Caco-2 (cell line): ENCODE results near the gene PLEKHA1. TPM values are rescaled to one million over a fixed set of nuclear protein-coding genes. Genes with fewer than 3 reads are reported as not detected.

Experiments
- BruUV-seq: library from RNA; stranded (reverse); fragments of 400-500 nt; replicated peaks from 2 replicates; lab custom pipeline; 2021; lab: Mats Ljungman, UMichigan
- CTCF ChIA-PET: fragments of 300-600 bp; sonication (Branson Sonifier 250); formaldehyde crosslinking; loops from one replicate; lab custom pipeline; 2022; ENCODE audit warnings: antibody characterized with exemption; lab: Charles Lee
- POLR2A ChIA-PET: fragments of 300-600 bp; sonication (Branson Sonifier 250); formaldehyde crosslinking; loops from one replicate; lab custom pipeline; 2022; ENCODE audit warnings: antibody characterized with exemption; lab: Charles Lee
- DNase-seq, 2 experiments: peaks; one replicate each; pipeline versions ENCODE4 v3.0.0 to v3.0.0-alpha.2; 2020 to 2022
- H3K27me3 ChIP-seq: replicated peaks from 2 replicates; pipeline ENCODE4 v1.6.0; 2011; ENCODE audit warnings: low read length; ENCODE audit not compliant: control insufficient read depth, insufficient read depth
- H3K36me3 ChIP-seq: 2 replicates; pipeline ENCODE4 v1.5.1; 2011; ENCODE audit warnings: low read length; ENCODE audit not compliant: control insufficient read depth, insufficient read depth
- H3K4me1 ChIP-seq: fragments of 250-450 bp; sonication (Bioruptor Pico); 2 replicates; pipeline ENCODE4 v1.5.1; 2020; ENCODE audit warnings: mild to moderate bottlenecking
- H3K4me3 ChIP-seq: 2 replicates; pipeline ENCODE4 v1.5.1; 2011; ENCODE audit warnings: low read depth, mild to moderate bottlenecking, control low read depth, low read length
- H3K9me3 ChIP-seq: fragments of 250-450 bp; sonication (Bioruptor Pico); 2 replicates; pipeline ENCODE4 v1.5.1; 2020; ENCODE audit warnings: mild to moderate bottlenecking, moderate library complexity
- H3K27ac Mint-ChIP-seq: one replicate; pipeline ENCODE4 v1.8.0; 2022; ENCODE audit warnings: mixed read lengths; ENCODE audit not compliant: unreplicated experiment
- H3K27me3 Mint-ChIP-seq: one replicate; pipeline ENCODE4 v1.8.0; 2022; ENCODE audit warnings: mixed read lengths; ENCODE audit not compliant: insufficient read depth, unreplicated experiment
- H3K36me3 Mint-ChIP-seq: one replicate; pipeline ENCODE4 v1.8.0; 2022; ENCODE audit warnings: mild to moderate bottlenecking, mixed read lengths; ENCODE audit not compliant: insufficient read depth, unreplicated experiment
- H3K4me1 Mint-ChIP-seq: one replicate; pipeline ENCODE4 v1.8.0; 2022; ENCODE audit warnings: low read depth, mixed read lengths; ENCODE audit not compliant: unreplicated experiment
- H3K4me3 Mint-ChIP-seq: one replicate; pipeline ENCODE4 v1.8.0; 2022; ENCODE audit warnings: mild to moderate bottlenecking, moderate library complexity, mixed read lengths; ENCODE audit not compliant: unreplicated experiment
- H3K9me3 Mint-ChIP-seq: one replicate; pipeline ENCODE4 v1.8.0; 2022; ENCODE audit warnings: mixed read lengths; ENCODE audit not compliant: unreplicated experiment
- intact Hi-C: fragments of 100-400 bp; cut with micrococcal nuclease; formaldehyde crosslinking; loops from one replicate; pipeline ENCODE4 v1.10.0; 2022; ENCODE audit not compliant: unreplicated experiment
- total RNA-seq: library from RNA; stranded (reverse); gene quantifications from 2 replicates; pipeline ENCODE4 v1.2.3, GENCODE V29; 2022
- TF ChIP-seq, protein P1 (sequence below), 2 experiments: fragments of 200-600 bp in 1 of 2; IDR thresholded peaks; 1 replicate in 1 of 2; 2 replicates in 1 of 2; pipeline versions ENCODE4 v1.5.1 to v1.8.0; 2011 to 2022; ENCODE audit warnings: antibody characterized with exemption in 1 of 2, control low read depth in 1 of 2, inconsistent platforms in 1 of 2, low read depth in 1 of 2, low read length in 1 of 2, mild to moderate bottlenecking in 1 of 2, moderate library complexity in 1 of 2; ENCODE audit not compliant: insufficient read depth in 1 of 2, severe bottlenecking in 1 of 2, unreplicated experiment in 1 of 2

Gene PLEKHA1
- total RNA-seq, 1 experiment from 2014 or later: 48.4 TPM

DNA sequence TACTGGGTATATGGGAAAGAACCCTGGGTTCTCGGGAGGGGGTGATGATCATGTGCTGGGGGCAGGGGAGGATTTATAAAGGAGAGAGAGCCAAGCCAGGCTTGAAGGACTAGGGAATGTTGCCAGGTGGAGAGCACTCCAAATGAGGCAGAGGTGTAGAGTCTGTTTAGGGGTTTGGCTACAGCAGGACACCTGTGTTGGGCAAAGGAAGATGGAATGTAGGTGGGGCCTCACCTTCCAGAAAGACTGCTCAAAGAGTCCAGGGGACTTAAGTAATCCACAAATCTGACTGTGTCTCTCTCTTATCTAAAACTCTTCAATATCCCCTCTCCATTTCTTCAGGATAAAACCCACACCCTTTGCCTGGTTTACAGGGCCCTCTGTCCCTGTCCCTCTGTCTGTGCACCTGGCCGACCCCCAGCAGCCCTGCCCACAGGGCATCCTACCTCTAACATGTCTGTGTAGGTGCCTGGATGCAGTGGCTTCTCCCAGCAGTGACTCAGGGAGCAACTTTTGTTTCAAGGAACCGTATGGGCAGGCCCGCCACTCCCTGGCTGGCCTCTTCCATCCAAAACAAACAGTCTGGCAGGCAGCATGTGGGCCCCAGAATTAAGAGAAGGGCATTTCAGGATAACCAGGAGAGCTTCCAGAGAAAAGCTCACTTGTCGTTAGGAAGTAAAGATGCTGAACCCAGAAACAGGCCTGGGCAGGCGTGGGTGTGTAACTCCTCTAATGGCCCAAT, 10.6 kb upstream of the PLEKHA1 start:
- H3K9me3 Mint-ChIP-seq: peaks cover 11% of the 10 kb centered on the region
- no peaks in the 10 kb centered on the region for H3K36me3 Mint-ChIP-seq
- intact Hi-C loops: no loop called here
- POLR2A ChIA-PET: interaction anchor here (1.6 kb wide), 1 partner anchor 10 kb away, joined by 4 read pairs; no protein-coding TSS in a partner anchor
- no peak overlapping the region for H3K4me3 Mint-ChIP-seq
- Histone ChIP-seq H3K4me3 (no peak overlapping the region), H3K36me3 (no peaks in the 10 kb centered on the region), H3K4me1 (peaks cover 21% of the 10 kb centered on the region), H3K9me3 (no peaks in the 10 kb centered on the region), H3K27me3 (no peaks in the 10 kb centered on the region)
- TF ChIP-seq, protein P1, sequence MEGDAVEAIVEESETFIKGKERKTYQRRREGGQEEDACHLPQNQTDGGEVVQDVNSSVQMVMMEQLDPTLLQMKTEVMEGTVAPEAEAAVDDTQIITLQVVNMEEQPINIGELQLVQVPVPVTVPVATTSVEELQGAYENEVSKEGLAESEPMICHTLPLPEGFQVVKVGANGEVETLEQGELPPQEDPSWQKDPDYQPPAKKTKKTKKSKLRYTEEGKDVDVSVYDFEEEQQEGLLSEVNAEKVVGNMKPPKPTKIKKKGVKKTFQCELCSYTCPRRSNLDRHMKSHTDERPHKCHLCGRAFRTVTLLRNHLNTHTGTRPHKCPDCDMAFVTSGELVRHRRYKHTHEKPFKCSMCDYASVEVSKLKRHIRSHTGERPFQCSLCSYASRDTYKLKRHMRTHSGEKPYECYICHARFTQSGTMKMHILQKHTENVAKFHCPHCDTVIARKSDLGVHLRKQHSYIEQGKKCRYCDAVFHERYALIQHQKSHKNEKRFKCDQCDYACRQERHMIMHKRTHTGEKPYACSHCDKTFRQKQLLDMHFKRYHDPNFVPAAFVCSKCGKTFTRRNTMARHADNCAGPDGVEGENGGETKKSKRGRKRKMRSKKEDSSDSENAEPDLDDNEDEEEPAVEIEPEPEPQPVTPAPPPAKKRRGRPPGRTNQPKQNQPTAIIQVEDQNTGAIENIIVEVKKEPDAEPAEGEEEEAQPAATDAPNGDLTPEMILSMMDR (IDR thresholded peaks at IDR 0.05; ENCODE audit: insufficient read depth in 1 of 2, low read depth in 1 of 2, low read length in 1 of 2, severe bottlenecking in 1 of 2, unreplicated experiment in 1 of 2): no peak
- H3K27ac Mint-ChIP-seq: peak overlapping the region; percentile 13
- H3K27me3 Mint-ChIP-seq: no peaks in the 10 kb centered on the region
- no peak for DNase-seq
- CTCF ChIA-PET: no interaction called here
- no TSS peak for BruUV-seq
- H3K4me1 Mint-ChIP-seq: peaks cover 33% of the 10 kb centered on the region

- intact Hi-C loops: no loop called here
- no peak overlapping the region for H3K4me3 ChIP-seq
- DNase-seq: no peak
- Mint-ChIP-seq H3K9me3 (peaks cover 11% of the 10 kb centered on the region), H3K4me3 (no peak overlapping the region), H3K27me3 (no peaks in the 10 kb centered on the region), H3K36me3 (no peaks in the 10 kb centered on the region), H3K27ac (no peak overlapping the region), H3K4me1 (peaks cover 54% of the 10 kb centered on the region)
- H3K4me1 ChIP-seq: peaks cover 47% of the 10 kb centered on the region
- H3K9me3 ChIP-seq: no peaks in the 10 kb centered on the region
- no peaks in the 10 kb centered on the region for H3K27me3 ChIP-seq
- BruUV-seq: no TSS peak
- ChIA-PET CTCF (interaction anchor here (0.6 kb wide), 1 partner anchor 1195 kb away, joined by 3 read pairs; no protein-coding TSS in a partner anchor), POLR2A (interaction anchor here (0.7 kb wide), 1 partner anchor 105 kb away, joined by 4 read pairs; no protein-coding TSS in a partner anchor)
- no peaks in the 10 kb centered on the region for H3K36me3 ChIP-seq
- TF ChIP-seq, protein P1 (IDR thresholded peaks at IDR 0.05; ENCODE audit: insufficient read depth in 1 of 2, low read depth in 1 of 2, low read length in 1 of 2, severe bottlenecking in 1 of 2, unreplicated experiment in 1 of 2): no peak
These were observed 5.8 kb upstream of the PLEKHA1 start for GRCh38 chr10:122368502-122369254.

DNA sequence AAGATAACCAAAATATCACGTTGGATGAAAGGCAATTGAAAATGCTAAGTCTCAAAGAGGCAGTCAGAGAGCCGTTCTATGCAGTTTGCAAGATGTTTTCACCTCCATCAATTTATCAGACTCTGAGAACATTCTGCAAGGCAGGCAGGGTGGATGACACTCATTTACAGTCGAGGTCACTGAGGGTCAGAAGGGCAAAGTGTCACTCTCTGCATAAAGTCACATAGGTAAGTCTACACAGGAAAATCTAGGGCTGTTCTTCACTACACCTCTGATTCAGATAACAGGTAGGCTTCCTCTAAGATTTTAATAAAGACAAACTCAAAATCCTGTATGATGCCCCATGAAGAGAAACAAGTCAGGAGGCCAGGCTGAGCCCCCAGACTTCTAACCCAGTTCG, 1.4 kb upstream of the PLEKHA1 start:
- Histone ChIP-seq H3K27me3 (no peaks in the 10 kb centered on the region), H3K4me1 (peaks cover 33% of the 10 kb centered on the region), H3K4me3 (no peak overlapping the region), H3K9me3 (no peaks in the 10 kb centered on the region), H3K36me3 (no peaks in the 10 kb centered on the region)
- no TSS peak for BruUV-seq
- ChIA-PET CTCF (interaction anchor here (0.9 to 2.1 kb wide), 2 partner anchors 49 to 62 kb away, joined by 5 to 12 read pairs; no protein-coding TSS in a partner anchor), POLR2A (interaction anchor here (1.2 to 2.7 kb wide), 5 partner anchors 8 to 63 kb away, joined by 4 to 36 read pairs (median 6); no protein-coding TSS in a partner anchor)
- DNase-seq: peak in 1 of 2 experiments; percentile 32
- Mint-ChIP-seq H3K4me3 (peak overlapping the region; percentile 91), H3K36me3 (no peaks in the 10 kb centered on the region), H3K27me3 (no peaks in the 10 kb centered on the region), H3K9me3 (no peaks in the 10 kb centered on the region), H3K4me1 (peaks cover 33% of the 10 kb centered on the region), H3K27ac (peak overlapping the region; percentile 86)
- TF ChIP-seq, protein P1 (IDR thresholded peaks at IDR 0.05; ENCODE audit: insufficient read depth in 1 of 2, low read depth in 1 of 2, low read length in 1 of 2, severe bottlenecking in 1 of 2, unreplicated experiment in 1 of 2): no peak
- intact Hi-C loops: loop anchor here (1.0 kb wide), 2 partner anchors 31 to 63 kb away; no protein-coding TSS in a partner anchor
